ENCODE data around the gene PHLPP2. TPM values are rescaled to one million over a fixed set of nuclear protein-coding genes. Genes with fewer than 3 reads are reported as not detected.

The PHLPP2 gene
- total RNA-seq, 1 donor = 10.4 TPM

GRCh38 chr16:71666928-71667707 is 57.4 kb downstream of the PHLPP2 start:
- Histone ChIP-seq H3K4me3 (ENCODE audit: low read length) (no peak overlapping the region), H3K4me1 (ENCODE audit: insufficient read depth, low read length) (no peaks in the 10 kb centered on the region), H3K27me3 (ENCODE audit: insufficient read depth, low read length) (no peaks in the 10 kb centered on the region), H3K9me3 (ENCODE audit: low read depth, low read length) (no peaks in the 10 kb centered on the region)

DNA sequence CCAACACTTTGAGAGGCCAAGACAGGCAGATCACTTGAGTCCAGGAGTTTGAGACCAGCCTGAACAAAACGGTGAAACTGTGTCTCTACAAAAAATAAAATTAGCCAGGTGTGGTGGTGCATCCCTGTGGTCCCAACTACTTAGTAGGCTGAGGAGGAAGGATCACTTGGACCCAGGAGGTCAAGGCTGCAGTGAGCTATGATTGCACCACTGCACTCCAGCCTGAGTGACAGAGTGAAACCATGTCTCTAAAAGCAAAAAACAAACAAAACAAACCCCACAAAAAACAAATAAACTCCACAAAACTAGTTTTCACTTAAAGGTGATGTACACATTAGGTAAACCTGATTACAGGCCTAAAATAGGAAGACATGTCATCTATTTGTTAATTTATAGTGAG is 58.2 kb downstream of the PHLPP2 start:
- H3K27me3 ChIP-seq (ENCODE audit: insufficient read depth, low read length) = no peaks in the 10 kb centered on the region
- H3K4me1 ChIP-seq (ENCODE audit: insufficient read depth, low read length) = no peaks in the 10 kb centered on the region
- no peaks in the 10 kb centered on the region for H3K9me3 ChIP-seq (ENCODE audit: low read depth, low read length)
- H3K4me3 ChIP-seq (ENCODE audit: low read length) = no peak overlapping the region

DNA sequence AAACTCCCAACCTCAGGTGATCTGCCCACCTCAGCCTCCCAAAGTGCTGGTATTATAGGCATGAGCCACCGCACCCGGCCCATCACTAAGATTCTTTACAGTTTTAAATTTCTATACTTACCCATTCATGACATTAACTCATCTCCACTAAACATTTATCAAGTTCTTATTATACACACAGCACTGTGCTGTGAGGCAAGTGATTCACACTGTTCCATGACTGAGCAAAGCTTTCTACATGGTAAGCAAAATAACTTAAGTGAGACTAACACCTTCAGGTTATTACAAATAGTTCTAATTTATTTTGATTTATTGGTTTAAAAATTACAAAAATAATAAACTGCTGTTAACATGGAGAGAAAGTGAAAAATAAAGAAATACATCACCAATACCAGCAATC is 65.0 kb downstream of the PHLPP2 start:
- Histone ChIP-seq H3K27me3 (ENCODE audit: insufficient read depth, low read length) (no peaks in the 10 kb centered on the region), H3K4me3 (ENCODE audit: low read length) (no peak overlapping the region), H3K4me1 (ENCODE audit: insufficient read depth, low read length) (no peaks in the 10 kb centered on the region), H3K9me3 (ENCODE audit: low read depth, low read length) (no peaks in the 10 kb centered on the region)

- Histone ChIP-seq H3K9me3 (ENCODE audit: low read depth, low read length) (no peaks in the 10 kb centered on the region), H3K27me3 (ENCODE audit: insufficient read depth, low read length) (no peaks in the 10 kb centered on the region), H3K4me1 (ENCODE audit: insufficient read depth, low read length) (no peaks in the 10 kb centered on the region), H3K4me3 (ENCODE audit: low read length) (no peak overlapping the region)
Measured at GRCh38 chr16:71658771-71659170, 65.7 kb downstream of the PHLPP2 start.

- Histone ChIP-seq H3K4me1 (ENCODE audit: insufficient read depth, low read length) (no peaks in the 10 kb centered on the region), H3K9me3 (ENCODE audit: low read depth, low read length) (no peaks in the 10 kb centered on the region), H3K4me3 (ENCODE audit: low read length) (no peak overlapping the region), H3K27me3 (ENCODE audit: insufficient read depth, low read length) (no peaks in the 10 kb centered on the region)
Measured at GRCh38 chr16:71649704-71650103, 74.8 kb downstream of the PHLPP2 start.

DNA sequence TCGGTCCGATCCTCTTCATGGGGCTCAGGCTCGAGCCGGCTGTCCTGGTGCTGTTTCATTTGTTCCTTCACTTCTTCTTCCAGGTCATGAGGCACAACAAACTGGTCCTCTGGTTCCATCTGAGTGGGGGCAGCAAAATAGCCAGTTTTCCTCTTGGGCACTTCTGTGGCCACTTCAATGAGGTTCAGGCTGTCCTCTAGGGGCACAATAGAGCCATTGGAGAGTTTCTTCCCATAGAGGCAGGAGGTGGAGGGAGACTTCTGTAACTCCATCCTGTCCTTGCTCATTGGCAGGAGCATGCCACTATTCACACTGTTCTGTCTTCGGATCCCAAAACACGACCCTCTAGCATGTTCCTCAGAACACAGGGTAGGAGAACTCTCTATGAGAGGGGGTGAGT is 75.6 kb downstream of the PHLPP2 start:
- H3K4me1 ChIP-seq (ENCODE audit: insufficient read depth, low read length) = no peaks in the 10 kb centered on the region
- H3K9me3 ChIP-seq (ENCODE audit: low read depth, low read length) = no peaks in the 10 kb centered on the region
- H3K4me3 ChIP-seq (ENCODE audit: low read length) = no peak overlapping the region
- H3K27me3 ChIP-seq (ENCODE audit: insufficient read depth, low read length) = no peaks in the 10 kb centered on the region

GRCh38 chr16:71648162-71648561 is 76.3 kb downstream of the PHLPP2 start:
- H3K9me3 ChIP-seq (ENCODE audit: low read depth, low read length) = no peaks in the 10 kb centered on the region
- no peaks in the 10 kb centered on the region for H3K4me1 ChIP-seq (ENCODE audit: insufficient read depth, low read length)
- no peaks in the 10 kb centered on the region for H3K27me3 ChIP-seq (ENCODE audit: insufficient read depth, low read length)
- H3K4me3 ChIP-seq (ENCODE audit: low read length) = no peak overlapping the region

- Histone ChIP-seq H3K27me3 (ENCODE audit: insufficient read depth, low read length) (no peaks in the 10 kb centered on the region), H3K4me3 (ENCODE audit: low read length) (no peak overlapping the region), H3K9me3 (ENCODE audit: low read depth, low read length) (no peaks in the 10 kb centered on the region), H3K4me1 (ENCODE audit: insufficient read depth, low read length) (no peaks in the 10 kb centered on the region)
Measured at GRCh38 chr16:71647391-71647790, 77.1 kb downstream of the PHLPP2 start.

DNA sequence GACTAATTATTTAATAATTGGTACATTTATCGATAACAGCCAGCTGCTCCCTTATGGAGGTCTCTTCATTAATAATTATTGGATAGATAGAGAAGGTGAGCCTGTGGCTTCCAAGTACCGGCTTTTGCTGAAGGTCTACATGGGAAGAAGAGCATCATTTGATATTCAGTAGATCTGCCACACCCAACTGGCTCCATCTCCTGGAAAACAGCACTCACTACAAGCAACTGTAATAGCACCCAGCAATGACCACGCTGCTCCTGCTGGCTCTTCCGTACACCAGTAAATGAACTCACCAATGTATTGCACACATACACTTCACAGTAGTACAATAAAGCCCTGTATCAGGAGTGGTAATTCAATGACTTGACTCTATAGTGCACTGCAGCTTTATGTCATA is 79.1 kb downstream of the PHLPP2 start:
- H3K9me3 ChIP-seq (ENCODE audit: low read depth, low read length) = no peaks in the 10 kb centered on the region

GRCh38 chr16:71637398-71637797 is 87.1 kb downstream of the PHLPP2 start:
- Histone ChIP-seq H3K4me3 (ENCODE audit: low read length) (no peak overlapping the region), H3K9me3 (ENCODE audit: low read depth, low read length) (no peaks in the 10 kb centered on the region), H3K4me1 (ENCODE audit: insufficient read depth, low read length) (no peaks in the 10 kb centered on the region), H3K27me3 (ENCODE audit: insufficient read depth, low read length) (no peaks in the 10 kb centered on the region)

More for the DNA sequence above, 79.1 kb downstream of the PHLPP2 start:
- no peaks in the 10 kb centered on the region for H3K4me1 ChIP-seq (ENCODE audit: insufficient read depth, low read length)
- no peaks in the 10 kb centered on the region for H3K27me3 ChIP-seq (ENCODE audit: insufficient read depth, low read length)
- H3K4me3 ChIP-seq (ENCODE audit: low read length) = no peak overlapping the region

- Histone ChIP-seq H3K27me3 (ENCODE audit: insufficient read depth, low read length) (no peaks in the 10 kb centered on the region), H3K9me3 (ENCODE audit: low read depth, low read length) (no peaks in the 10 kb centered on the region), H3K4me3 (ENCODE audit: low read length) (no peak overlapping the region), H3K4me1 (ENCODE audit: insufficient read depth, low read length) (no peaks in the 10 kb centered on the region)
Measured at GRCh38 chr16:71635632-71636031, 88.9 kb downstream of the PHLPP2 start.

GRCh38 chr16:71631776-71632175 is 92.7 kb downstream of the PHLPP2 start:
- Histone ChIP-seq H3K4me1 (ENCODE audit: insufficient read depth, low read length) (no peaks in the 10 kb centered on the region), H3K27me3 (ENCODE audit: insufficient read depth, low read length) (peaks cover 6% of the 10 kb centered on the region), H3K9me3 (ENCODE audit: low read depth, low read length) (no peaks in the 10 kb centered on the region), H3K4me3 (ENCODE audit: low read length) (no peak overlapping the region)

GRCh38 chr16:71630808-71631207 is 93.7 kb downstream of the PHLPP2 start:
- Histone ChIP-seq H3K27me3 (ENCODE audit: insufficient read depth, low read length) (peaks cover 15% of the 10 kb centered on the region), H3K9me3 (ENCODE audit: low read depth, low read length) (no peaks in the 10 kb centered on the region), H3K4me1 (ENCODE audit: insufficient read depth, low read length) (peaks cover 8% of the 10 kb centered on the region), H3K4me3 (ENCODE audit: low read length) (no peak overlapping the region)

DNA sequence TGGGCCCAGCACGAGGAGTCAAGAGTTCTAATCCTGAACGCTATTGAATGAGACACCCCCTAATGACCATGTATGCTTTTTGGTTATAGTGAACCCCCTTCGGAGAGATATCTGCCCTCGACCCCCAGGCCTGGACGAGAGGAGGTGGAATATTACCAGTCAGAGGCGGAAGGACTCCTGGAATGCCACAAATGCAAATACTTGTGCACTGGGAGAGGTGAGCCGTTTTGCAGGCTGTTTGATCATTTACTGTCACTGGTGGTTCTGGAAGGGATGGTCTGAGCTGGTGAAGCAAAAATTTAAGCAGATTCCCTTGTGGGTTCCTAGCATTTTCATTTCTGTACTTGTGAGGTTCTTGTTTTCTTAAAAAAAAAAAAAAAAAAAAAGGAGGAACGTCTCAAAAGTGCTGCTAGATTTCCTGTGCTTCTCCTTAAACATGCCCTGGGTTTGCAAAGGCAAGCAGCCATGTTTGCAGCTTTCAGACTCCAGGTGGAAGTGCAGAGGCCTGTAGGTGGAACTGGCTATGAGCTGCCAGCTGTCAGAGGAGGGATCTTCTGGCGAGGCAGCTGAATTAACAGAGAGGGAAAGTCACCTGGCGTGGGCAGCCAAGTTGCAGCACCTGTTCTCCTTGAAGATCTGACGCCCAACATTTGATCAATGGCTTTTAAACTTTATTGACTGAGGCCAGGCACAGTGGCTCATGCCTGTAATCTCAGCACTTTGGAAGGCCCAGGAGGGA is 95.1 kb downstream of the PHLPP2 start:
- Histone ChIP-seq H3K4me3 (ENCODE audit: low read length) (no peak overlapping the region), H3K27me3 (ENCODE audit: insufficient read depth, low read length) (peaks cover 24% of the 10 kb centered on the region), H3K4me1 (ENCODE audit: insufficient read depth, low read length) (peaks cover 8% of the 10 kb centered on the region), H3K9me3 (ENCODE audit: low read depth, low read length) (no peaks in the 10 kb centered on the region)

GRCh38 chr16:71628810-71629209 is 95.7 kb downstream of the PHLPP2 start:
- Histone ChIP-seq H3K4me3 (ENCODE audit: low read length) (no peak overlapping the region), H3K27me3 (ENCODE audit: insufficient read depth, low read length) (peaks cover 29% of the 10 kb centered on the region)

More at GRCh38 chr16:71628810-71629209, 95.7 kb downstream of the PHLPP2 start:
- H3K4me1 ChIP-seq (ENCODE audit: insufficient read depth, low read length) = peaks cover 8% of the 10 kb centered on the region
- H3K9me3 ChIP-seq (ENCODE audit: low read depth, low read length) = no peaks in the 10 kb centered on the region

Data from mononuclear cell (primary cell).